Keratinocyte (primary cell): ENCODE measurements around the gene CHST1. TPM values are rescaled to one million over a fixed set of nuclear protein-coding genes. Genes with fewer than 3 reads are reported as not detected.

Experiments
- DNase-seq: peaks from one replicate; pipeline ENCODE4 v3.0.0-alpha.2; 2011; ENCODE audit warnings: low read depth, missing footprints, low spot score
- FAIRE-seq: peaks from 2 replicates; lab custom pipeline; 2011; peaks lifted over from hg19 to GRCh38; lab: Jason Lieb, UNC
- H2AFZ ChIP-seq: 2 replicates; pipeline ENCODE4 v1.6.0; 2012; ENCODE audit warnings: low read length, control low read depth, inconsistent platforms; ENCODE audit not compliant: control insufficient read depth
- H3K27ac ChIP-seq: 2 replicates; pipeline ENCODE4 v1.5.1; 2011; ENCODE audit warnings: low read length; ENCODE audit not compliant: control insufficient read depth, insufficient read depth
- H3K27me3 ChIP-seq: 3 replicates; pipeline ENCODE4 v1.6.0; 2011; ENCODE audit warnings: low read length; ENCODE audit not compliant: control insufficient read depth, insufficient read depth; ENCODE audit errors: extremely low read depth
- H3K36me3 ChIP-seq, 2 experiments: 2 replicates in 1 of 2; 3 replicates in 1 of 2; pipeline ENCODE4 v1.5.1; 2011; ENCODE audit warnings: low read length in 2 of 2, mild to moderate bottlenecking in 1 of 2; ENCODE audit not compliant: control insufficient read depth in 2 of 2, insufficient read depth in 2 of 2; ENCODE audit errors: extremely low read depth in 1 of 2
- H3K4me1 ChIP-seq: 3 replicates; pipeline ENCODE4 v1.5.1; 2011; ENCODE audit warnings: low read length; ENCODE audit not compliant: control insufficient read depth, insufficient read depth; ENCODE audit errors: extremely low read depth
- H3K4me2 ChIP-seq: 3 replicates; pipeline ENCODE4 v1.6.0; 2011; ENCODE audit warnings: low read depth, low read length; ENCODE audit not compliant: control insufficient read depth, insufficient read depth; ENCODE audit errors: extremely low read depth
- H3K4me3 ChIP-seq, 3 experiments: fragments of 200-600 bp in 1 of 3; sonication (generic) in 1 of 3; 2 replicates in 2 of 3; 3 replicates in 1 of 3; pipeline ENCODE4 v1.5.1; 2011 to 2016; ENCODE audit warnings: low read length in 3 of 3, mild to moderate bottlenecking in 3 of 3, control low read depth in 2 of 3, inconsistent platforms in 1 of 3, low read depth in 1 of 3, mixed read lengths in 1 of 3, mixed run types in 1 of 3, moderate library complexity in 1 of 3; ENCODE audit not compliant: control insufficient read depth in 2 of 3, insufficient read depth in 2 of 3; ENCODE audit errors: extremely low read depth in 1 of 3
- H3K79me2 ChIP-seq: 2 replicates; pipeline ENCODE4 v1.6.0; 2012; ENCODE audit warnings: low read length; ENCODE audit not compliant: control insufficient read depth, insufficient read depth
- H3K9ac ChIP-seq: 3 replicates; pipeline ENCODE4 v1.6.0; 2011; ENCODE audit warnings: low read length; ENCODE audit not compliant: control insufficient read depth, insufficient read depth; ENCODE audit errors: extremely low read depth
- H3K9me1 ChIP-seq: 3 replicates; pipeline ENCODE4 v1.6.0; 2011; ENCODE audit warnings: low read length; ENCODE audit not compliant: control insufficient read depth, insufficient read depth; ENCODE audit errors: extremely low read depth
- H3K9me3 ChIP-seq: 2 replicates; pipeline ENCODE4 v1.5.1; 2012; ENCODE audit warnings: low read depth, low read length; ENCODE audit not compliant: control insufficient read depth
- H4K20me1 ChIP-seq: 3 replicates; pipeline ENCODE4 v1.6.0; 2011; ENCODE audit warnings: low read length; ENCODE audit not compliant: control insufficient read depth, insufficient read depth; ENCODE audit errors: extremely low read depth
- EZH2 ChIP-seq: IDR thresholded peaks from one replicate; pipeline ENCODE4 v1.6.1; 2012; ENCODE audit warnings: inconsistent platforms, mild to moderate bottlenecking, low read length, moderate library complexity
- dilution Hi-C: fragments of 300-500 bp; cut with MboI; formaldehyde crosslinking; loops from one replicate; pipeline ENCODE4 v1.7.0; 2020; ENCODE audit warnings: low sequenced_read_pairs; ENCODE audit not compliant: extremely low pct_ligation_motif_present
- polyA plus RNA-seq, 5 experiments: library from polyadenylated mRNA; depleted of rRNA in 3 of 5; stranded (reverse) in 3 of 5; stranded (forward) in 1 of 5; unstranded in 1 of 5; fragments of >200 nt; gene quantifications; 1 replicate in 1 of 5; 2 replicates in 3 of 5; 3 replicates in 1 of 5; pipeline versions ENCODE4 v1.2.1 to v1.2.3, GENCODE V29; 2011 to 2012; ENCODE audit warnings: missing spikeins in 2 of 5, low read depth in 1 of 5, low replicate concordance in 1 of 5
- TF ChIP-seq, protein P1 (sequence below), 3 experiments: IDR thresholded peaks in 1 of 3; conservative IDR thresholded peaks in 1 of 3; optimal IDR thresholded peaks in 1 of 3; 2 replicates in 2 of 3; 3 replicates in 1 of 3; pipeline versions ENCODE3 to v1.5.1; 2011; ENCODE audit warnings: low read length in 3 of 3, mild to moderate bottlenecking in 3 of 3, moderate library complexity in 2 of 3, control low read depth in 1 of 3, inconsistent platforms in 1 of 3; ENCODE audit not compliant: insufficient read depth in 2 of 3; ENCODE audit errors: extremely low read depth in 1 of 3

CHST1 gene
- polyA plus RNA-seq, 1 donor (not counting 4 experiments of a cell fraction or from before 2014, with no cell fraction given): not detected

- Histone ChIP-seq H3K27me3 (peaks cover 13% of the 10 kb centered on the region), H3K4me1 (peaks cover 10% of the 10 kb centered on the region), H4K20me1 (no peaks in the 10 kb centered on the region), H2AFZ (no peak overlapping the region), H3K27ac (no peak overlapping the region), H3K4me2 (no peak overlapping the region), H3K9me3 (no peaks in the 10 kb centered on the region), H3K9me1 (no peaks in the 10 kb centered on the region), H3K36me3 (no peaks in the 10 kb centered on the region), H3K4me3 (no peak overlapping the region), H3K79me2 (no peaks in the 10 kb centered on the region), H3K9ac (no peak overlapping the region)
- FAIRE-seq (no peak), DNase-seq (no peak)
- dilution Hi-C loops: no loop called here
- TF ChIP-seq, protein P1, sequence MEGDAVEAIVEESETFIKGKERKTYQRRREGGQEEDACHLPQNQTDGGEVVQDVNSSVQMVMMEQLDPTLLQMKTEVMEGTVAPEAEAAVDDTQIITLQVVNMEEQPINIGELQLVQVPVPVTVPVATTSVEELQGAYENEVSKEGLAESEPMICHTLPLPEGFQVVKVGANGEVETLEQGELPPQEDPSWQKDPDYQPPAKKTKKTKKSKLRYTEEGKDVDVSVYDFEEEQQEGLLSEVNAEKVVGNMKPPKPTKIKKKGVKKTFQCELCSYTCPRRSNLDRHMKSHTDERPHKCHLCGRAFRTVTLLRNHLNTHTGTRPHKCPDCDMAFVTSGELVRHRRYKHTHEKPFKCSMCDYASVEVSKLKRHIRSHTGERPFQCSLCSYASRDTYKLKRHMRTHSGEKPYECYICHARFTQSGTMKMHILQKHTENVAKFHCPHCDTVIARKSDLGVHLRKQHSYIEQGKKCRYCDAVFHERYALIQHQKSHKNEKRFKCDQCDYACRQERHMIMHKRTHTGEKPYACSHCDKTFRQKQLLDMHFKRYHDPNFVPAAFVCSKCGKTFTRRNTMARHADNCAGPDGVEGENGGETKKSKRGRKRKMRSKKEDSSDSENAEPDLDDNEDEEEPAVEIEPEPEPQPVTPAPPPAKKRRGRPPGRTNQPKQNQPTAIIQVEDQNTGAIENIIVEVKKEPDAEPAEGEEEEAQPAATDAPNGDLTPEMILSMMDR (optimal IDR thresholded peaks at IDR 0.05 in 1 of 3, IDR thresholded peaks at IDR 0.05 in 1 of 3, conservative IDR thresholded peaks at IDR 0.05 in 1 of 3; ENCODE audit: extremely low read depth in 1 of 3, insufficient read depth in 2 of 3, low read length in 3 of 3): no peak
- no peak for TF ChIP-seq EZH2
Measured at GRCh38 chr11:45651156-45651555, 14.3 kb downstream of the CHST1 start.

GRCh38 chr11:45650166-45651095 lies 15.0 kb downstream of the CHST1 start:
- no peak overlapping the region for H3K9ac ChIP-seq
- no peaks in the 10 kb centered on the region for H3K9me3 ChIP-seq
- H2AFZ ChIP-seq: no peak overlapping the region
- H3K27ac ChIP-seq: no peak overlapping the region
- H3K9me1 ChIP-seq: no peaks in the 10 kb centered on the region
- H3K4me3 ChIP-seq: no peak overlapping the region
- H3K4me1 ChIP-seq: peaks cover 11% of the 10 kb centered on the region
- H3K79me2 ChIP-seq: no peaks in the 10 kb centered on the region
- no peak for FAIRE-seq
- dilution Hi-C loops: no loop called here
- no peaks in the 10 kb centered on the region for H4K20me1 ChIP-seq
- no peak for DNase-seq
- no peak for TF ChIP-seq EZH2
- TF ChIP-seq, protein P1 (optimal IDR thresholded peaks at IDR 0.05 in 1 of 3, IDR thresholded peaks at IDR 0.05 in 1 of 3, conservative IDR thresholded peaks at IDR 0.05 in 1 of 3; ENCODE audit: extremely low read depth in 1 of 3, insufficient read depth in 2 of 3, low read length in 3 of 3): no peak
- peaks cover 9% of the 10 kb centered on the region for H3K27me3 ChIP-seq
- H3K4me2 ChIP-seq: no peak overlapping the region
- H3K36me3 ChIP-seq: no peaks in the 10 kb centered on the region
